ENCODE measurements around the gene GNG7.

GRCh38 chr19:2700660-2701360 is 1.7 kb downstream of the GNG7 start:
- TF ChIP-seq SPI1 (IDR thresholded peaks at IDR 0.05; ENCODE audit: low read depth, low read length), result no peak
- TF ChIP-seq POLR2AphosphoS5 (IDR thresholded peaks at IDR 0.05; ENCODE audit: low read depth, low read length), result no peak
- no peak for TF ChIP-seq POLR2A (IDR thresholded peaks at IDR 0.05; ENCODE audit: low read depth, low read length)
- TF ChIP-seq TAF1 (IDR thresholded peaks at IDR 0.05; ENCODE audit: low read depth, low read length), result no peak
- no peak for TF ChIP-seq PAX5 (IDR thresholded peaks at IDR 0.05; ENCODE audit: insufficient read depth, low read length, severe bottlenecking)

Data from GM12891 (cell line).